ENCODE measurements around the gene LRRC61. TPM values are rescaled to one million over a fixed set of nuclear protein-coding genes. Genes with fewer than 3 reads are reported as not detected.
A peak's percentile ranks its signal among the peaks of the same experiment; 100 is the strongest.

The LRRC61 gene
- total and polyA plus RNA-seq, 2 of the 13 experiments (the other 11 are each of a cell fraction or from before 2014, with no cell fraction given): 33.0 to 34.8 TPM

DNA sequence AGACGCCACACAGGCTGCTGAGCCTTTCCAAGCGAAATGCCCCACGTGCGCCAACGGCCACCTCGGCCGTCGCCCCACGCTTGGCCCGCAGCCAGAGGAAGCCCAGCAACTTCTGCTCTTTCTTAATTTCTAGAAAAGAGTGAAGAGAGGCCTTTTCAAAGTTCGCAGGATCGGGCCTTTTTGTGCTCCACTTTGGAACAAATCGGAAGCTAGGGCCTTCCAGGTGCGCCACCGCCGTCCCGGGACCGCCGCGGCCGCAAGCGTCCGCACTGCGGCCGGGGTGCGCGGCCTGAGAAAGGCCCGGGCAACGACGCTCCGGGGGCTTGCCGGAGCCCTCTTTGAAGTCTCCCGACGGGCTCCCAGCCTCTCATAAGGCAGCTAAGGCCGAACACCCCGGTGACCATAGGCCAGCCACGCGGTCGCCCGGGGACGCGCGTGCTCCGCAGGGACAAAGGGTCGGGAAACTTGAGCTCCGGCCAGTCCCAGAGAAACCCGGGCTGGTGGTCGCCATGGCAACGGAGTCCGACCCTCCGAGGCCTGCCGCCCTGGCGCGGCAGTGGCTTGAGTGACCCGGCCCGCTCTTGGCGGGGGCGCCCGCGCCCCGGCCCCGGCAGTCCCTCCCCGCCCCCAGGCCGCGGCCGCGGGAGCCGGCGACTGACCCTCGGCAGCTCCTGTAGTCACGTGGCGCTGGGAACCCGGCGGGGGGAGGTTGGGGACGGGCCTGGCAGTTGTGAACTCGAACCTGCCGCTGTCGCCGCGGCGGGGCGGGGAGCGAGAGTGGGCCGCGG is 45.1 kb downstream of the LRRC61 start, which contains the start of gene REPIN1 (continued):
- TF ChIP-seq NCOA1 (CRISPR knock-in tag; IDR thresholded peaks at IDR 0.05) (peak; percentile 69; the same call in 1 of the 2 replicates), ZNF615 (CRISPR knock-in tag; IDR thresholded peaks at IDR 0.05; ENCODE audit: borderline replicate concordance) (no peak), MEIS1 (CRISPR knock-in tag; IDR thresholded peaks at IDR 0.05; ENCODE audit: borderline replicate concordance) (peak; percentile 66; the same call in 1 of the 2 replicates), BRCA1 (CRISPR knock-in tag; IDR thresholded peaks at IDR 0.05) (no peak; the same call in 1 of the 2 replicates), ZNF280B (CRISPR knock-in tag; IDR thresholded peaks at IDR 0.05; ENCODE audit: borderline replicate concordance) (no peak), ZNF446 (CRISPR knock-in tag; IDR thresholded peaks at IDR 0.05) (peak; percentile 59; the same call in 1 of the 2 replicates), ZBTB10 (CRISPR knock-in tag; IDR thresholded peaks at IDR 0.05; ENCODE audit: borderline replicate concordance) (no peak), NCOA5 (CRISPR knock-in tag; IDR thresholded peaks at IDR 0.05) (no peak), ZNF513 (CRISPR knock-in tag; conservative IDR thresholded peaks at IDR 0.05) (no peak), HIVEP1 (CRISPR knock-in tag; IDR thresholded peaks at IDR 0.05) (peak; percentile 59), SAP130 (CRISPR knock-in tag; IDR thresholded peaks at IDR 0.05; ENCODE audit: low read depth) (peak; percentile 68), KLF16 (CRISPR knock-in tag; IDR thresholded peaks at IDR 0.05) (peak in 1 of 2 experiments; percentile 78; a peak in 2 of 4 replicates)
- TF ChIP-seq, protein P1, sequence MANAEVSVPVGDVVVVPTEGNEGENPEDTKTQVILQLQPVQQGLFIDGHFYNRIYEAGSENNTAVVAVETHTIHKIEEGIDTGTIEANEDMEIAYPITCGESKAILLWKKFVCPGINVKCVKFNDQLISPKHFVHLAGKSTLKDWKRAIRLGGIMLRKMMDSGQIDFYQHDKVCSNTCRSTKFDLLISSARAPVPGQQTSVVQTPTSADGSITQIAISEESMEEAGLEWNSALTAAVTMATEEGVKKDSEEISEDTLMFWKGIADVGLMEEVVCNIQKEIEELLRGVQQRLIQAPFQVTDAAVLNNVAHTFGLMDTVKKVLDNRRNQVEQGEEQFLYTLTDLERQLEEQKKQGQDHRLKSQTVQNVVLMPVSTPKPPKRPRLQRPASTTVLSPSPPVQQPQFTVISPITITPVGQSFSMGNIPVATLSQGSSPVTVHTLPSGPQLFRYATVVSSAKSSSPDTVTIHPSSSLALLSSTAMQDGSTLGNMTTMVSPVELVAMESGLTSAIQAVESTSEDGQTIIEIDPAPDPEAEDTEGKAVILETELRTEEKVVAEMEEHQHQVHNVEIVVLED (CRISPR knock-in tag; IDR thresholded peaks at IDR 0.05; ENCODE audit: borderline replicate concordance): no peak; the same call in 1 of the 2 replicates
- TF ChIP-seq, protein P2, sequence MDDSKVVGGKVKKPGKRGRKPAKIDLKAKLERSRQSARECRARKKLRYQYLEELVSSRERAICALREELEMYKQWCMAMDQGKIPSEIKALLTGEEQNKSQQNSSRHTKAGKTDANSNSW (CRISPR knock-in tag; IDR thresholded peaks at IDR 0.05; ENCODE audit: borderline replicate concordance): peak; percentile 67; the same call in 1 of the 2 replicates
- TF ChIP-seq, protein P3, sequence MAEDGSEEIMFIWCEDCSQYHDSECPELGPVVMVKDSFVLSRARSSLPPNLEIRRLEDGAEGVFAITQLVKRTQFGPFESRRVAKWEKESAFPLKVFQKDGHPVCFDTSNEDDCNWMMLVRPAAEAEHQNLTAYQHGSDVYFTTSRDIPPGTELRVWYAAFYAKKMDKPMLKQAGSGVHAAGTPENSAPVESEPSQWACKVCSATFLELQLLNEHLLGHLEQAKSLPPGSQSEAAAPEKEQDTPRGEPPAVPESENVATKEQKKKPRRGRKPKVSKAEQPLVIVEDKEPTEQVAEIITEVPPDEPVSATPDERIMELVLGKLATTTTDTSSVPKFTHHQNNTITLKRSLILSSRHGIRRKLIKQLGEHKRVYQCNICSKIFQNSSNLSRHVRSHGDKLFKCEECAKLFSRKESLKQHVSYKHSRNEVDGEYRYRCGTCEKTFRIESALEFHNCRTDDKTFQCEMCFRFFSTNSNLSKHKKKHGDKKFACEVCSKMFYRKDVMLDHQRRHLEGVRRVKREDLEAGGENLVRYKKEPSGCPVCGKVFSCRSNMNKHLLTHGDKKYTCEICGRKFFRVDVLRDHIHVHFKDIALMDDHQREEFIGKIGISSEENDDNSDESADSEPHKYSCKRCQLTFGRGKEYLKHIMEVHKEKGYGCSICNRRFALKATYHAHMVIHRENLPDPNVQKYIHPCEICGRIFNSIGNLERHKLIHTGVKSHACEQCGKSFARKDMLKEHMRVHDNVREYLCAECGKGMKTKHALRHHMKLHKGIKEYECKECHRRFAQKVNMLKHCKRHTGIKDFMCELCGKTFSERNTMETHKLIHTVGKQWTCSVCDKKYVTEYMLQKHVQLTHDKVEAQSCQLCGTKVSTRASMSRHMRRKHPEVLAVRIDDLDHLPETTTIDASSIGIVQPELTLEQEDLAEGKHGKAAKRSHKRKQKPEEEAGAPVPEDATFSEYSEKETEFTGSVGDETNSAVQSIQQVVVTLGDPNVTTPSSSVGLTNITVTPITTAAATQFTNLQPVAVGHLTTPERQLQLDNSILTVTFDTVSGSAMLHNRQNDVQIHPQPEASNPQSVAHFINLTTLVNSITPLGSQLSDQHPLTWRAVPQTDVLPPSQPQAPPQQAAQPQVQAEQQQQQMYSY (CRISPR knock-in tag; IDR thresholded peaks at IDR 0.05): peak; percentile 39; the same call in 1 of the 2 replicates

All from HepG2 (cell line).